Brain pericyte (primary cell): ENCODE data around the gene COASY.

Experiments
- DNase-seq: peaks from one replicate; pipeline ENCODE4 v3.0.0-alpha.2; 2012; ENCODE audit warnings: low read depth, low spot score

COASY gene

GRCh38 chr17:42561897-42562387, at the start of gene COASY:
COASY (plus strand) TSS chr17:42562148; CDS start chr17:42562623, 475 bp downstream.
- peak; percentile 87 for DNase-seq

- no peak for DNase-seq
Observed at GRCh38 chr17:42512246-42512645, 49.7 kb upstream of the COASY start.

- DNase-seq = no peak
Observed at GRCh38 chr17:42512733-42513251, 49.2 kb upstream of the COASY start.

- DNase-seq = no peak
Observed at GRCh38 chr17:42513686-42514085, 48.3 kb upstream of the COASY start.

GRCh38 chr17:42514279-42514678, 47.7 kb upstream of the COASY start:
- no peak for DNase-seq

GRCh38 chr17:42514867-42515266, 47.1 kb upstream of the COASY start:
- DNase-seq = no peak

- peak; percentile 56 for DNase-seq
Observed at GRCh38 chr17:42517516-42517915, 44.4 kb upstream of the COASY start.

GRCh38 chr17:42518046-42518754, 43.7 kb upstream of the COASY start:
- peak; percentile 41 for DNase-seq

GRCh38 chr17:42518755-42519545, 43.0 kb upstream of the COASY start:
- DNase-seq = no peak

GRCh38 chr17:42519546-42520491, 42.1 kb upstream of the COASY start:
- peak; percentile 89 for DNase-seq

- DNase-seq = no peak
Observed at GRCh38 chr17:42520540-42520951, 41.4 kb upstream of the COASY start.

- DNase-seq = no peak
Observed at GRCh38 chr17:42521036-42521435, 40.9 kb upstream of the COASY start.

- DNase-seq = no peak
Observed at GRCh38 chr17:42521666-42522262, 40.2 kb upstream of the COASY start.

GRCh38 chr17:42522263-42522790, 39.6 kb upstream of the COASY start:
- DNase-seq = no peak

GRCh38 chr17:42522798-42523278, 39.1 kb upstream of the COASY start:
- no peak for DNase-seq

- no peak for DNase-seq
Observed at GRCh38 chr17:42525221-42525620, 36.7 kb upstream of the COASY start.

- DNase-seq = no peak
Observed at GRCh38 chr17:42526031-42526444, 35.9 kb upstream of the COASY start.

- no peak for DNase-seq
Observed at GRCh38 chr17:42527932-42528331, 34.0 kb upstream of the COASY start.

GRCh38 chr17:42529061-42529460, 32.9 kb upstream of the COASY start:
- DNase-seq = no peak

GRCh38 chr17:42530952-42531454, 30.9 kb upstream of the COASY start:
- no peak for DNase-seq
